Osteoblast (primary cell): ENCODE measurements around the gene TMTC1. TPM values are rescaled to one million over a fixed set of nuclear protein-coding genes. Genes with fewer than 3 reads are reported as not detected.

ENCODE experiments used
- DNase-seq: peaks from one replicate; pipeline ENCODE4 v3.0.0; 2011; ENCODE audit warnings: low spot score, mixed read lengths; ENCODE audit not compliant: insufficient read length; ENCODE audit errors: missing footprints
- H2AFZ ChIP-seq: 2 replicates; pipeline ENCODE4 v1.6.0; 2011; ENCODE audit warnings: mild to moderate bottlenecking, low read length
- H3K27ac ChIP-seq: 2 replicates; pipeline ENCODE4 v1.5.1; 2011; ENCODE audit warnings: mild to moderate bottlenecking, low read depth, low read length, moderate library complexity
- H3K27me3 ChIP-seq: 2 replicates; pipeline ENCODE4 v1.6.0; 2012; ENCODE audit warnings: mild to moderate bottlenecking, control low read depth, inconsistent platforms, low read length, moderate library complexity; ENCODE audit not compliant: insufficient read depth
- H3K36me3 ChIP-seq: 2 replicates; pipeline ENCODE4 v1.5.1; 2011; ENCODE audit warnings: mild to moderate bottlenecking, low read length, control low read depth, moderate library complexity; ENCODE audit not compliant: insufficient read depth
- H3K4me1 ChIP-seq: 2 replicates; pipeline ENCODE4 v1.5.1; 2011; ENCODE audit warnings: mild to moderate bottlenecking, low read length, control low read depth, moderate library complexity; ENCODE audit not compliant: insufficient read depth
- H3K4me2 ChIP-seq: 2 replicates; pipeline ENCODE4 v1.6.0; 2011; ENCODE audit warnings: mild to moderate bottlenecking, low read length; ENCODE audit not compliant: insufficient read depth
- H3K4me3 ChIP-seq: fragments of 200-600 bp; sonication (generic); 3 replicates; pipeline ENCODE4 v1.5.1; 2012; ENCODE audit warnings: mild to moderate bottlenecking, low read length, inconsistent platforms; ENCODE audit not compliant: insufficient read depth
- H3K79me2 ChIP-seq: 2 replicates; pipeline ENCODE4 v1.6.0; 2012; ENCODE audit warnings: mild to moderate bottlenecking, low read length, control low read depth, inconsistent platforms; ENCODE audit not compliant: insufficient read depth
- H3K9me3 ChIP-seq: 2 replicates; pipeline ENCODE4 v1.5.1; 2011; ENCODE audit warnings: low read depth, low read length, control low read depth
- H4K20me1 ChIP-seq: 2 replicates; pipeline ENCODE4 v1.6.0; 2012; ENCODE audit warnings: mild to moderate bottlenecking, low read length, control low read depth; ENCODE audit not compliant: insufficient read depth
- CTCF ChIP-seq: IDR thresholded peaks from 2 replicates; pipeline ENCODE4 v1.5.1; 2011; ENCODE audit warnings: mild to moderate bottlenecking, low read depth, low read length, moderate library complexity; ENCODE audit errors: extremely low read depth
- total RNA-seq: library from RNA; depleted of rRNA; stranded (reverse); fragments of >200 nt; gene quantifications from 2 replicates; pipeline ENCODE4 v1.2.3, GENCODE V29; 2012

The TMTC1 gene
- total RNA-seq, 1 donor, result 50.3 TPM

GRCh38 chr12:29451888-29452287 lies 331.9 kb downstream of the TMTC1 start:
- no peaks in the 10 kb centered on the region for H4K20me1 ChIP-seq
- DNase-seq, result no peak
- H2AFZ ChIP-seq, result no peak overlapping the region
- no peaks in the 10 kb centered on the region for H3K4me1 ChIP-seq
- H3K27ac ChIP-seq, result no peak overlapping the region
- TF ChIP-seq CTCF, result no peak
- H3K4me3 ChIP-seq, result no peak overlapping the region
- no peaks in the 10 kb centered on the region for H3K9me3 ChIP-seq
- no peaks in the 10 kb centered on the region for H3K27me3 ChIP-seq
- H3K79me2 ChIP-seq, result no peaks in the 10 kb centered on the region
- H3K36me3 ChIP-seq, result no peaks in the 10 kb centered on the region
- no peak overlapping the region for H3K4me2 ChIP-seq
